Measurements from ENCODE around the gene PLCB1. TPM values are rescaled to one million over a fixed set of nuclear protein-coding genes. Genes with fewer than 3 reads are reported as not detected.

PLCB1 gene
- polyA plus RNA-seq, 4 donors, result 1.8 to 5.4 (median 2.0) TPM

DNA sequence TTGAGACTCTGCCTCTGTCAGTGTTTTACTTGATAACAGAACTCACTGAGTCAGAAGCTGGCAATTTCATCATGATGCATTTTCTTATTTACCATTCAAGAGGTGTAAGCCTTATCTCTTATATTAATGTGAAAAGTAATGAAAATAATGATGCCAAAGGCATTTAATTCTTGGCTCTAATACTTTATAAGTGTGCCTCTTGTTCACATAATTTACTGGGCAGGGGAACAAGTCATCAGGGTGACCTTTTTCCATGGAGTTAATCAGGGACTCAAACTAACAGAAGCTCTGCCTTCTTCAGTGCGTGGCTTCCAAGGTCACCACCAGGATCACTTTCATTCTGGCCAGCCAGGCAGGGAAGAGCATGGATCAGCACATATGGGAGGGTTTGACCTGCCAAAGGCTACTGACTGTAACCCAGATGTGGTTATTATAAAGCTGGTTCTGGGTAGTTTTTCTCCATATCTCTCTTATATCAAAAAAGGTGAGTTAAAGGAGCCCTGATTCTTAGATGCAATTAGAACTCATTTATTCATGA is 5.2 kb upstream of the PLCB1 start:
- no peaks in the 10 kb centered on the region for H3K9me3 ChIP-seq (ENCODE audit: control insufficient read depth in 2 of 2, insufficient read depth in 1 of 2, low read depth in 1 of 2, low read length in 1 of 2)
- no peak for DNase-seq
- H3K27me3 ChIP-seq (ENCODE audit: control insufficient read depth in 3 of 3, insufficient read depth in 3 of 3, low read length in 3 of 3), result peaks cover 0 to 9% (median 0%) of the 10 kb centered on the region in 3 donors
- no peak for FAIRE-seq
- H3K36me3 ChIP-seq (ENCODE audit: control insufficient read depth in 3 of 3, insufficient read depth in 2 of 3, low read depth in 1 of 3, low read length in 3 of 3), result no peaks in the 10 kb centered on the region
- H3K27ac ChIP-seq (ENCODE audit: low read depth in 1 of 3, low read length in 2 of 3), result no peak overlapping the region
- no peak overlapping the region for H3K4me3 ChIP-seq (ENCODE audit: low read depth in 1 of 3, low read length in 3 of 3)
- 55 to 71% (median 67%) methylated on average over 1 of the region's 1 CpG for WGBS, 3 donors
- no peaks in the 10 kb centered on the region for H3K4me1 ChIP-seq (ENCODE audit: control insufficient read depth in 3 of 3, insufficient read depth in 2 of 3, low read depth in 1 of 3, low read length in 2 of 3)

GRCh38 chr20:8127553-8128255 is 4.4 kb upstream of the PLCB1 start:
- 64 to 78% (median 73%) methylated on average over 6 of the region's 6 CpGs for WGBS, 3 donors
- Histone ChIP-seq H3K4me3 (ENCODE audit: low read depth in 1 of 3, low read length in 3 of 3) (no peak overlapping the region), H3K27me3 (ENCODE audit: control insufficient read depth in 3 of 3, insufficient read depth in 3 of 3, low read length in 3 of 3) (peaks cover 0 to 12% (median 0%) of the 10 kb centered on the region in 3 donors), H3K27ac (ENCODE audit: low read depth in 1 of 3, low read length in 2 of 3) (no peak overlapping the region), H3K4me1 (ENCODE audit: control insufficient read depth in 3 of 3, insufficient read depth in 2 of 3, low read depth in 1 of 3, low read length in 2 of 3) (no peaks in the 10 kb centered on the region), H3K36me3 (ENCODE audit: control insufficient read depth in 3 of 3, insufficient read depth in 2 of 3, low read depth in 1 of 3, low read length in 3 of 3) (no peaks in the 10 kb centered on the region), H3K9me3 (ENCODE audit: control insufficient read depth in 2 of 2, insufficient read depth in 1 of 2, low read depth in 1 of 2, low read length in 1 of 2) (no peaks in the 10 kb centered on the region)
- no peak for FAIRE-seq
- no peak for DNase-seq

- Histone ChIP-seq H3K4me1 (ENCODE audit: control insufficient read depth in 3 of 3, insufficient read depth in 2 of 3, low read depth in 1 of 3, low read length in 2 of 3) (no peaks in the 10 kb centered on the region), H3K27ac (ENCODE audit: low read depth in 1 of 3, low read length in 2 of 3) (no peak overlapping the region), H3K4me3 (ENCODE audit: low read depth in 1 of 3, low read length in 3 of 3) (no peak overlapping the region), H3K9me3 (ENCODE audit: control insufficient read depth in 2 of 2, insufficient read depth in 1 of 2, low read depth in 1 of 2, low read length in 1 of 2) (no peaks in the 10 kb centered on the region), H3K36me3 (ENCODE audit: control insufficient read depth in 3 of 3, insufficient read depth in 2 of 3, low read depth in 1 of 3, low read length in 3 of 3) (no peaks in the 10 kb centered on the region), H3K27me3 (ENCODE audit: control insufficient read depth in 3 of 3, insufficient read depth in 3 of 3, low read length in 3 of 3) (peaks cover 0 to 19% (median 4%) of the 10 kb centered on the region in 3 donors)
- WGBS, 3 donors, result 77 to 88% (median 83%) methylated on average over 5 of the region's 5 CpGs
- FAIRE-seq, result no peak
- DNase-seq, result no peak
Measured at GRCh38 chr20:8128291-8129060, 3.6 kb upstream of the PLCB1 start.

DNA sequence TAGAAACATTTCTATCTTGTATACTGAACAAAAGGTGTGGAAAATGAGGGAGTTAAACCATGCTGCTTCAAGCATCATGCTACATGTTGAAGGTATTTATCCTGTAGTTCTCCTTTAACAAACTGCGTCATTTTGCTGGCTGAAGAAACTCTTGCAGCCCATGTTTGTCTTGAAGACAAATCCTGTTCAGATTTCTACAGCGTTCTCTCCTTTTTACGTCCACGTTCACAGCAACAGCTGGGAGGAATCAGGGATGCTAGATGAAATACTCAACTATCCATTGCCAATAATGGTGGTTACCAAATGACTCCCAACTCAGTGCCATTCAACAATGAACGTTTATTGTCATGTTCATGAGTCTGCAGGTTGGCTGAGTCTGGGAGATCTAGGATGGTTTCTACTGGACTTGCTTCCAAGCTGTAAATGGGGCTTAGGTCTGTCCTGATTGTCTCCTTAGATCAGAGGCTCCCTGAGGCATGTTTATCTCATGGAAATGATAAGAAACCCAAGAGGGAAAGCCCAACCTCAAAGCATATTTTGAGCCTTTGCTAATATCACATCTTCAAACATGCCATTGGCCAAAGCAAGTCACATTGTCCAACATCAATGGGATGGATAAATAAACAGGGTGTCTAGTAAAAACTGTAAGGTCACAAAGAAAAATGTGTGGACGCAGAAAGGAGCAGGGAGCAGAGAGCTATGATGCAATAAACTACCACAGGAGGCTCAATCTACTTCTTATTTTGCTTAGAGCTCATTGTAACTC is 2.7 kb upstream of the PLCB1 start:
- DNase-seq (no peak), FAIRE-seq (no peak)
- Histone ChIP-seq H3K4me1 (ENCODE audit: control insufficient read depth in 3 of 3, insufficient read depth in 2 of 3, low read depth in 1 of 3, low read length in 2 of 3) (no peaks in the 10 kb centered on the region), H3K9me3 (ENCODE audit: control insufficient read depth in 2 of 2, insufficient read depth in 1 of 2, low read depth in 1 of 2, low read length in 1 of 2) (no peaks in the 10 kb centered on the region), H3K27me3 (ENCODE audit: control insufficient read depth in 3 of 3, insufficient read depth in 3 of 3, low read length in 3 of 3) (peaks cover 0 to 24% (median 4%) of the 10 kb centered on the region in 3 donors), H3K36me3 (ENCODE audit: control insufficient read depth in 3 of 3, insufficient read depth in 2 of 3, low read depth in 1 of 3, low read length in 3 of 3) (no peaks in the 10 kb centered on the region), H3K4me3 (ENCODE audit: low read depth in 1 of 3, low read length in 3 of 3) (no peak overlapping the region), H3K27ac (ENCODE audit: low read depth in 1 of 3, low read length in 2 of 3) (no peak overlapping the region)
- WGBS, 3 donors, result 69 to 74% (median 72%) methylated on average over 6 of the region's 6 CpGs

DNA sequence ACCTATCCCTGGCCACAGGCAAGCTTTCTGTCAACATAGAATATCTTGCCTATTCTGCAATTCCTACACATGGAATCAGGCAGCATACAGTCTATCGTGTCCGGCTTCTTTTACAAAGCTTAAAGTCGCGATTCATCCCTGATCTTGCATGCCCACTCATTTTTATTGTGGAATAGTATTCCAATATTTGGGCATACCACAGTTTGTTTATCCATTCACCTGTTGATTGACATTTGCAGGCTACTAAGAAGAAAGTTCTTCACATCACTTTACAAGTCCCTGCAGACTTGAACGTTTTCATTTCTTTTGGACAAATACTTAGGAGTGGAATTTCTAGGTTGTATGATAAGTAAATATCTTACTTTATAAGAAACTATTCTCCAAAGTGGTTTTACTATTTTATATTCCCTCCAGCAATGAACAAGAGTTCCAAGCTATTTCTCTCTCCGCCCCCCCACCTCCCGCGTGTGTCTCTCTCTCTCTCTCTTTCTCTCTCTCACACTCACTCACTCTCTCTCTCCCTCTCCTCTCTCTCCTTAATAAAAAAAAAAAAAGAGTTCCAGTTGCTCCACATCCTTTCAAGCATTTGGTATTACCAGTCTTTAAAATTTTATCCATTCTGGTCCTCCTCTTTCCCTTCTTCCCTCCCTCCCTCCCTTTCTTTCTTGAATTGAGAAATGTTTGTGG is 1.1 kb upstream of the PLCB1 start:
- FAIRE-seq (no peak), DNase-seq (no peak)
- Histone ChIP-seq H3K27me3 (ENCODE audit: control insufficient read depth in 3 of 3, insufficient read depth in 3 of 3, low read length in 3 of 3) (peaks cover 0 to 34% (median 4%) of the 10 kb centered on the region in 3 donors), H3K36me3 (ENCODE audit: control insufficient read depth in 3 of 3, insufficient read depth in 2 of 3, low read depth in 1 of 3, low read length in 3 of 3) (no peaks in the 10 kb centered on the region), H3K27ac (ENCODE audit: low read depth in 1 of 3, low read length in 2 of 3) (no peak overlapping the region), H3K9me3 (ENCODE audit: control insufficient read depth in 2 of 2, insufficient read depth in 1 of 2, low read depth in 1 of 2, low read length in 1 of 2) (no peaks in the 10 kb centered on the region), H3K4me1 (ENCODE audit: control insufficient read depth in 3 of 3, insufficient read depth in 2 of 3, low read depth in 1 of 3, low read length in 2 of 3) (no peaks in the 10 kb centered on the region), H3K4me3 (ENCODE audit: low read depth in 1 of 3, low read length in 3 of 3) (no peak overlapping the region)
- WGBS, 3 donors, result 77 to 85% (median 83%) methylated on average over 8 of the region's 8 CpGs

GRCh38 chr20:8132484-8133309 is 631 bp downstream of the PLCB1 start:
- Histone ChIP-seq H3K4me3 (ENCODE audit: low read depth in 1 of 3, low read length in 3 of 3) (peak overlapping the region; percentile 43 to 57 (median 46)), H3K36me3 (ENCODE audit: control insufficient read depth in 3 of 3, insufficient read depth in 2 of 3, low read depth in 1 of 3, low read length in 3 of 3) (no peaks in the 10 kb centered on the region), H3K27ac (ENCODE audit: low read depth in 1 of 3, low read length in 2 of 3) (peak overlapping the region in 1 of 3 donors; percentile 70), H3K9me3 (ENCODE audit: control insufficient read depth in 2 of 2, insufficient read depth in 1 of 2, low read depth in 1 of 2, low read length in 1 of 2) (no peaks in the 10 kb centered on the region), H3K4me1 (ENCODE audit: control insufficient read depth in 3 of 3, insufficient read depth in 2 of 3, low read depth in 1 of 3, low read length in 2 of 3) (no peaks in the 10 kb centered on the region), H3K27me3 (ENCODE audit: control insufficient read depth in 3 of 3, insufficient read depth in 3 of 3, low read length in 3 of 3) (peaks cover 0 to 35% (median 4%) of the 10 kb centered on the region in 3 donors)
- FAIRE-seq (no peak), DNase-seq (peak in 1 of 2 donors; percentile 53)
- 1 to 6% (median 2%) methylated on average over 47 to 68 of the region's 68 CpGs for WGBS, 3 donors

DNA sequence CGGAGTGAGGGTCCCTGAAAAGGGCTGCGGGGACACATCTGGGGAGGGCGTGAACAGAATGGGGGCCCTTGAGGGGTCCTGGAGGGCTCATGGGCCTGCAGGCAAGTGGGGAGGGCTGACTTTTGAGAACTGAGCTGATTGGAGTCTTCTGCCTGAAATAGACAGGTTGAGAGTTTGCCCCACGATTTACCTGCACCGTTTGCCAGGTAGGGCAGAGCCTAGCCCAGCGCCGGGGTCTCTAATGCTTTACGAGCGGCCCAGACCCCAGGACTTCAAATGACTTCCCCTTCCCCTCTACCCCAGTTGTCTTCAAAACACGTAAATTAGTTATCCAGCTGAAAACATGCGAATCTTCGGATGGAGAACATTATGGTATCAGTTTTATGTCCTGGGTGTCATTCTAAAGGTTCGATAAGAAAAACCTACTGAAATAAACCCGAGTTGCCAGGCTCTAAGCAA is 1.3 kb downstream of the PLCB1 start:
- H3K27me3 ChIP-seq (ENCODE audit: control insufficient read depth in 3 of 3, insufficient read depth in 3 of 3, low read length in 3 of 3), result peaks cover 0 to 35% (median 4%) of the 10 kb centered on the region in 3 donors
- no peak for FAIRE-seq
- no peak overlapping the region for H3K27ac ChIP-seq (ENCODE audit: low read depth in 1 of 3, low read length in 2 of 3)
- no peak for DNase-seq
- 31 to 46% (median 37%) methylated on average over 14 of the region's 14 CpGs for WGBS, 3 donors
- peak overlapping the region in 2 of 3 donors; percentile 46 to 57 for H3K4me3 ChIP-seq (ENCODE audit: low read depth in 1 of 3, low read length in 3 of 3)
- H3K9me3 ChIP-seq (ENCODE audit: control insufficient read depth in 2 of 2, insufficient read depth in 1 of 2, low read depth in 1 of 2, low read length in 1 of 2), result no peaks in the 10 kb centered on the region
- H3K36me3 ChIP-seq (ENCODE audit: control insufficient read depth in 3 of 3, insufficient read depth in 2 of 3, low read depth in 1 of 3, low read length in 3 of 3), result no peaks in the 10 kb centered on the region
- H3K4me1 ChIP-seq (ENCODE audit: control insufficient read depth in 3 of 3, insufficient read depth in 2 of 3, low read depth in 1 of 3, low read length in 2 of 3), result no peaks in the 10 kb centered on the region
